Measurements from ENCODE around the gene ZNF267.
"Not testable (repeated sequence)": the region's sequence is repeated elsewhere in the genome, so short reads cannot be mapped to it uniquely, and the experiment has no call there.

GRCh38 chr16:31960186-31960910 is 86.7 kb downstream of the ZNF267 start:
- not testable (repeated sequence) for TF ChIP-seq CTCF (IDR thresholded peaks at IDR 0.05 in 2 of 3, conservative IDR thresholded peaks at IDR 0.05 in 1 of 3; ENCODE audit: borderline replicate concordance in 1 of 3, insufficient read depth in 1 of 3, low read depth in 2 of 3, low read length in 2 of 3); YY1 (IDR thresholded peaks at IDR 0.05; ENCODE audit: extremely low read depth, insufficient replicate concordance, low read depth, low read length); EZH2 (IDR thresholded peaks at IDR 0.05); EZH2phosphoT487 (IDR thresholded peaks at IDR 0.05; ENCODE audit: borderline replicate concordance); CEBPB (IDR thresholded peaks at IDR 0.05; ENCODE audit: low read depth); MAX (IDR thresholded peaks at IDR 0.05); ZNF274 (IDR thresholded peaks at IDR 0.05; ENCODE audit: low read depth, low read length); REST (IDR thresholded peaks at IDR 0.05; ENCODE audit: low read depth); POLR2A (IDR thresholded peaks at IDR 0.05; ENCODE audit: borderline replicate concordance, extremely low read depth, insufficient read depth, insufficient read length)

Data from HCT116 (cell line).